Stimulated activated CD4-positive, alpha-beta T cell treated with anti-CD3 and anti-CD28 coated beads, TNF-alpha, amount 100 ng/mL, for 1 hour (primary cell): ENCODE data around the gene COL21A1.
"Not testable (repeated sequence)": the region's sequence is repeated elsewhere in the genome, so short reads cannot be mapped to it uniquely, and the experiment has no call there.

Experiments used
- DNase-seq, 3 donors: peaks; one replicate each; pipeline ENCODE4 v3.0.0-alpha.2; 2020; ENCODE audit warnings: low read depth in 3 of 3, low spot score in 1 of 3

COL21A1 gene

GRCh38 chr6:56019973-56020372 lies 227.4 kb downstream of the COL21A1 start:
- no peak for DNase-seq

DNA sequence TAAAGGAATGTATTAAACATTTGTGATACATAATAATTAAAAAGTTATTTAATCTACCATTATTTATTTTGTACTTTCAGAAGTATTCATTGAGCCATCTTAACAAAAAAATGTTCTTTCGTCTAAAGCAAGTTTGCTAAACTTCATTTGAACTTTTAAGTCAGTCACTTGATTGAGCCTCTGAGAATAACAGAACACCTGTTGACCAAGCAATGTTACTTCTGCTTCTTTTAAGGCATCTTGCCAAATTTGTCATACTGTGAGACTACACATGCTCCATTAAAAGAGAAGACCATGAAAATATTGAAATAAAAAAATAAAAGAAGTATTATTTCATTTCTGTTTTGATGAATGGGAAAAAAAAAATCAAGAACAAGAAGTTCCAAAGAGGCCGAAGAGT lies 230.2 kb downstream of the COL21A1 start:
- DNase-seq = no peak

- not testable (repeated sequence) for DNase-seq
These were observed 233.3 kb downstream of the COL21A1 start for GRCh38 chr6:56014039-56014438.

DNA sequence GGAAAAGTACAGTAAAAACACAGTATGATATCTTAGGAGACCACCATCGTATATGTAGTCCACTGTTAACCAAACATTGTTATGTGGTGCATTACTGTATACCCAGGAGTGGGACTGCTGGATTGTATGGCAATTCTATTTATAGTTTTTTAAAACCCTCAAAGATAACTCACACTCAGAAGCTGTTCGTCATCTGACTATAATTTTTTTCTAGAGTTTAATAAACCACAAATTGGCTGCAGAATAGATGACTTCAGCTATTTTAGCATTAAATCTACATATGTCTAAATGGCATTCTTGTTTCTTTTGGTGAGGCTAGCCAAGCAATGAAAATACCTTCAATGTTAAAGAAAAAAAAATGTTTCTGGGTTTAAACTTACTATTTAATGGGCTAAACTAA lies 237.7 kb downstream of the COL21A1 start:
- DNase-seq = no peak
